ENCODE measurements around the gene SYNGR2.

SYNGR2 gene

GRCh38 chr17:78154903-78155811 is 13.2 kb upstream of the SYNGR2 start:
- DNase-seq (ENCODE audit: low read depth): no peak
- no peak for TF ChIP-seq CTCF (conservative IDR thresholded peaks at IDR 0.05; ENCODE audit: low read depth, low read length)
- H3K4me3 ChIP-seq (ENCODE audit: low read depth, low read length): no peak overlapping the region

DNA sequence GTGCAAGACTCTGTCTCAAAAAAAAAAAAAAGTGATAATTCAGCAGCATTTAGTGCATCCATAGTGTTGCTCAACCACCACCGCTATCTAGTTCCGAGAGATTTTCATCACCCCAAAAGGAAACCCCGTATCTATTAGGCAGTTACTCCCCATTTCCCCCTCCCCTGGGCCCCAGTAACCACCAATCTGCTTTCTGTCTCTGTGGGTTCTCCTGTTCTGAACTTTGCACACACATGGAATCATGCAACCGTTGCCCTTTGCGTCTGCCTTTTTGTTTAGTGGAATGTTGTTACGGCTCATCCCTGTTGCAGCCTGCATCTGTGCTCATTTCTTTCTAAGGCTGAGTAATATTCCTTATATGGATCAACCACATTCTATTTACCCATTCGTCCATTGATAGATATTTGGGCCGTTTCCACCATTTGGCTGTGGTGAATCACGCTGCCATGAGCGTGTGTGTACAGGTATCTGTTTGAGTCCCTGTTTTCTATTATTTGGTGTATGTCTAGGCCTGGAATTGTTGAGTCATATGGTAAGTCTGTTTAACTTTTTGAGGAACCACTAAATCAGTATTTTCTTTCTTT is 8.7 kb upstream of the SYNGR2 start:
- no peak for TF ChIP-seq CTCF (conservative IDR thresholded peaks at IDR 0.05; ENCODE audit: low read depth, low read length)
- no peak for DNase-seq (ENCODE audit: low read depth)
- H3K4me3 ChIP-seq (ENCODE audit: low read depth, low read length): no peak overlapping the region

GRCh38 chr17:78163881-78164747 is 4.3 kb upstream of the SYNGR2 start:
- H3K4me3 ChIP-seq (ENCODE audit: low read depth, low read length): no peak overlapping the region
- DNase-seq (ENCODE audit: low read depth): no peak
- TF ChIP-seq CTCF (conservative IDR thresholded peaks at IDR 0.05; ENCODE audit: low read depth, low read length): no peak

DNA sequence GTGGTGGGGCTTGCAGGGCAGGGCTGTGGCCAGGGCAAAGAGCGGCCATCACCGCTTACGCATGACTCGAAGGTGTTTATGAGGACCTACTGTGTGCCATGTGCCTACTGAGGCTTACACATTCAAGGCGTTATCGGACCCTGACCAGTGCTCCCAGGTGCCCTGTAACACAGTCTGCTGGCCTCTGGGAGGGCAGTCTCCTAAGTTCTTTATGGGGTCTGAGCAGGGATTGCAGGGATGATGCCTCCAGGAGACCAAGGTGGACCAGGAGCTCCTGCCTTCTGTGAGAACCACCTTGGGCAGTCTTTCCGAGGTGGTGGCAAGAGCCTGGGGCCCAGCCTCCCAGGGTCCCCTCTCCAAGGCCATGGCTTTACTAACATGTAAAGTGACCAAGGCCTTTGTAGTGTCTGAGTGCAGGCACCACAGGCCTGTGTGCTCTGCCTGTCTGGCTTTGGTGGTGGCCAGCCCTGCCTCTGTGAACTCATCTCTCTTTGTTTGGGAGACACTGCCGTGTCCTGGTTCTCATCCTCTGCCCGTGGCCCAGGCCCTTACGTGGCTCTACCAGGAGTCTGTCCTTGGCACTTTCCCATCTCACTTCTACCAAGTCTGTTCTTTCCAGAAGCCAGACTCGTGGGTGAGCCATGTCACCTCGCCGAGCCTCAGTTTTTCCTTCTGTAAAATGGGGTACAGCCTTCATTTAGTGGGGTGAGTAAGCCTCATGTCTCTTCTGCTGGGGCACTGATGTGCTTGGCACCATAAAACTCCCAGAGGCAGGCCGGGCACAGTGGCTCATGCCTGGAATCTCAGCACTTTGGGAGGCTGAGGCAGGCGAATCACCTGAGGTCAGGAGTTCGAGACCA is 3.4 kb upstream of the SYNGR2 start:
- H3K4me3 ChIP-seq (ENCODE audit: low read depth, low read length): no peak overlapping the region
- no peak for TF ChIP-seq CTCF (conservative IDR thresholded peaks at IDR 0.05; ENCODE audit: low read depth, low read length)
- DNase-seq (ENCODE audit: low read depth): no peak

DNA sequence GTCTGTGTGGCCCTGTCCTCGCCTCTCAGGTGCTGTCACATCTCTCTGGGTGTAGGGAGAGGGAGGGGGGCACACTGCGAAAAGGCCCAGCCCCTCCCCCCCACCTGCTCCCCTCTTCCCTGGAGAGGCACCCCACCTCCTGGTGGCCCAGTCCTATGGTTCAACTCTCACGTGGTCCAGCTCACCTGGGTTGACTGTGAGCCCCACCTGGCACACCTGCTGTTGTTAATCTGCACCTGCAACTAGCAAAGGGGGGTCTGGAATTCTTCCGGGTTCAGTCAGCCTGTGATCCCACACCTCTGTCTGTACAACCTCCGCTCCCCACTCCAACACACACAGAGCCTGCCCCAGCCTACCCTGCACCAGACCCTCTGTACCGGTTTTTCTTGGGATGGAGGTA is 2.0 kb upstream of the SYNGR2 start:
- TF ChIP-seq CTCF (conservative IDR thresholded peaks at IDR 0.05; ENCODE audit: low read depth, low read length): no peak
- no peak overlapping the region for H3K4me3 ChIP-seq (ENCODE audit: low read depth, low read length)
- DNase-seq (ENCODE audit: low read depth): no peak

All from choroid plexus epithelial cell (primary cell).